ENCODE measurements around the gene MAML3.

DNA sequence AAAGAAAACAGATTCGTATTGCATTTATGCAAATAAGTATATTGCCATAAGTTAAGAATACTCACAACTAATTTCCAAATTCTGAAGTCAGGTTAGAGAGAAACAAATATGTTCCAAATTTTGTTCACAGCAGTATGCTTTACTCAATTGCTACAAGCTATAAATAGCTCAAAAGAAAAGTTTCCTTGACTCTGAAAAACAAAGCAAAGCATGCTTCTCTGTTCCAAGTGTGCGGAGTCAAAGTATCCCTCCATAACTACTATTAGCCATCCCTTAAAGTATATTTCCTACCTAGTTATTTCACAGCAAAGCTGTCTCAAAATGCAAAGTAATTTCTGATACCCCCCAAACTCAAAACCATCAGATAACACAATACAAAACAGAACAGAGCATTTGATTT lies 441.1 kb downstream of the MAML3 start:
- TF ChIP-seq CTCF (IDR thresholded peaks at IDR 0.05; ENCODE audit: insufficient read depth, low read depth, low read length): no peak
- TF ChIP-seq EZH2 (IDR thresholded peaks at IDR 0.05; ENCODE audit: insufficient read depth, low read length): no peak

Measured in astrocyte (in vitro differentiated cells and primary cell).